Measurements from ENCODE around the gene SF3B2.
A peak's percentile ranks its signal among the peaks of the same experiment; 100 is the strongest.
"Not testable (repeated sequence)": the region's sequence is repeated elsewhere in the genome, so short reads cannot be mapped to it uniquely, and the experiment has no call there.

SF3B2 gene

GRCh38 chr11:66010036-66010435 lies 42.1 kb upstream of the SF3B2 start:
- H3K36me3 ChIP-seq (ENCODE audit: control insufficient read depth in 1 of 2, insufficient read depth in 2 of 2, low read length in 2 of 2); H3K4me3 ChIP-seq (ENCODE audit: low read depth in 1 of 2, low read length in 2 of 2); H3K9ac ChIP-seq (ENCODE audit: low read depth in 1 of 2, low read length in 2 of 2); H3K9me3 ChIP-seq (ENCODE audit: control insufficient read depth in 1 of 2, low read length in 2 of 2); H3K4me1 ChIP-seq (ENCODE audit: control insufficient read depth in 1 of 2, insufficient read depth in 2 of 2, low read length in 2 of 2); H3K27ac ChIP-seq (ENCODE audit: low read depth, low read length): not testable (repeated sequence)
- peaks cover 28 to 33% of the 10 kb centered on the region in 2 donors for H3K27me3 ChIP-seq (ENCODE audit: control insufficient read depth in 1 of 2, insufficient read depth in 2 of 2, low read length in 2 of 2)

- Histone ChIP-seq H3K36me3 (ENCODE audit: control insufficient read depth in 1 of 2, insufficient read depth in 2 of 2, low read length in 2 of 2) (no peaks in the 10 kb centered on the region), H3K4me3 (ENCODE audit: low read depth in 1 of 2, low read length in 2 of 2) (no peak overlapping the region), H3K9me3 (ENCODE audit: control insufficient read depth in 1 of 2, low read length in 2 of 2) (no peaks in the 10 kb centered on the region), H3K27ac (ENCODE audit: low read depth, low read length) (no peak overlapping the region), H3K4me1 (ENCODE audit: control insufficient read depth in 1 of 2, insufficient read depth in 2 of 2, low read length in 2 of 2) (no peaks in the 10 kb centered on the region), H3K9ac (ENCODE audit: low read depth in 1 of 2, low read length in 2 of 2) (no peak overlapping the region), H3K27me3 (ENCODE audit: control insufficient read depth in 1 of 2, insufficient read depth in 2 of 2, low read length in 2 of 2) (peaks cover 28 to 33% of the 10 kb centered on the region in 2 donors)
Observed at GRCh38 chr11:66011239-66011784, 40.9 kb upstream of the SF3B2 start.

GRCh38 chr11:66011785-66012303 lies 40.3 kb upstream of the SF3B2 start, which contains the start of gene CST6:
Gene CST6, plus strand, starts transcription at chr11:66012008. Its CDS starts 37 bp downstream, at chr11:66012045.
- no peaks in the 10 kb centered on the region for H3K4me1 ChIP-seq (ENCODE audit: control insufficient read depth in 1 of 2, insufficient read depth in 2 of 2, low read length in 2 of 2)
- no peaks in the 10 kb centered on the region for H3K9me3 ChIP-seq (ENCODE audit: control insufficient read depth in 1 of 2, low read length in 2 of 2)
- no peak within 1 kb of the TSS for H3K27ac ChIP-seq (ENCODE audit: low read depth, low read length)
- H3K36me3 ChIP-seq (ENCODE audit: control insufficient read depth in 1 of 2, insufficient read depth in 2 of 2, low read length in 2 of 2), result no peaks in the 10 kb centered on the region
- no peak within 1 kb of the TSS for H3K9ac ChIP-seq (ENCODE audit: low read depth in 1 of 2, low read length in 2 of 2)
- H3K4me3 ChIP-seq (ENCODE audit: low read depth in 1 of 2, low read length in 2 of 2), result no peak within 1 kb of the TSS
- peaks cover 28 to 33% of the 10 kb centered on the region in 2 donors for H3K27me3 ChIP-seq (ENCODE audit: control insufficient read depth in 1 of 2, insufficient read depth in 2 of 2, low read length in 2 of 2)

- H3K9me3 ChIP-seq (ENCODE audit: control insufficient read depth in 1 of 2, low read length in 2 of 2), result no peaks in the 10 kb centered on the region
- H3K27me3 ChIP-seq (ENCODE audit: control insufficient read depth in 1 of 2, insufficient read depth in 2 of 2, low read length in 2 of 2), result peaks cover 28 to 33% of the 10 kb centered on the region in 2 donors
- no peak overlapping the region for H3K27ac ChIP-seq (ENCODE audit: low read depth, low read length)
- H3K4me3 ChIP-seq (ENCODE audit: low read depth in 1 of 2, low read length in 2 of 2), result no peak overlapping the region
- no peaks in the 10 kb centered on the region for H3K4me1 ChIP-seq (ENCODE audit: control insufficient read depth in 1 of 2, insufficient read depth in 2 of 2, low read length in 2 of 2)
- no peak overlapping the region for H3K9ac ChIP-seq (ENCODE audit: low read depth in 1 of 2, low read length in 2 of 2)
- H3K36me3 ChIP-seq (ENCODE audit: control insufficient read depth in 1 of 2, insufficient read depth in 2 of 2, low read length in 2 of 2), result no peaks in the 10 kb centered on the region
Observed at GRCh38 chr11:66012371-66012945, 39.7 kb upstream of the SF3B2 start.

GRCh38 chr11:66012946-66013761 lies 39.0 kb upstream of the SF3B2 start:
- H3K4me3 ChIP-seq (ENCODE audit: low read depth in 1 of 2, low read length in 2 of 2), result no peak overlapping the region
- H3K27ac ChIP-seq (ENCODE audit: low read depth, low read length), result no peak overlapping the region
- no peaks in the 10 kb centered on the region for H3K4me1 ChIP-seq (ENCODE audit: control insufficient read depth in 1 of 2, insufficient read depth in 2 of 2, low read length in 2 of 2)
- no peak overlapping the region for H3K9ac ChIP-seq (ENCODE audit: low read depth in 1 of 2, low read length in 2 of 2)
- peaks cover 28 to 33% of the 10 kb centered on the region in 2 donors for H3K27me3 ChIP-seq (ENCODE audit: control insufficient read depth in 1 of 2, insufficient read depth in 2 of 2, low read length in 2 of 2)
- H3K36me3 ChIP-seq (ENCODE audit: control insufficient read depth in 1 of 2, insufficient read depth in 2 of 2, low read length in 2 of 2), result no peaks in the 10 kb centered on the region
- no peaks in the 10 kb centered on the region for H3K9me3 ChIP-seq (ENCODE audit: control insufficient read depth in 1 of 2, low read length in 2 of 2)

GRCh38 chr11:66013762-66014100 lies 38.4 kb upstream of the SF3B2 start:
- H3K27me3 ChIP-seq (ENCODE audit: control insufficient read depth in 1 of 2, insufficient read depth in 2 of 2, low read length in 2 of 2), result peaks cover 28 to 33% of the 10 kb centered on the region in 2 donors
- H3K27ac ChIP-seq (ENCODE audit: low read depth, low read length), result no peak overlapping the region
- no peak overlapping the region for H3K4me3 ChIP-seq (ENCODE audit: low read depth in 1 of 2, low read length in 2 of 2)
- H3K4me1 ChIP-seq (ENCODE audit: control insufficient read depth in 1 of 2, insufficient read depth in 2 of 2, low read length in 2 of 2), result no peaks in the 10 kb centered on the region
- H3K9me3 ChIP-seq (ENCODE audit: control insufficient read depth in 1 of 2, low read length in 2 of 2), result no peaks in the 10 kb centered on the region
- H3K9ac ChIP-seq (ENCODE audit: low read depth in 1 of 2, low read length in 2 of 2), result no peak overlapping the region
- no peaks in the 10 kb centered on the region for H3K36me3 ChIP-seq (ENCODE audit: control insufficient read depth in 1 of 2, insufficient read depth in 2 of 2, low read length in 2 of 2)

- no peak overlapping the region for H3K27ac ChIP-seq (ENCODE audit: low read depth, low read length)
Observed at GRCh38 chr11:66014804-66015453, 37.2 kb upstream of the SF3B2 start.

GRCh38 chr11:66015454-66015881 lies 36.7 kb upstream of the SF3B2 start:
- no peak overlapping the region for H3K27ac ChIP-seq (ENCODE audit: low read depth, low read length)

More at GRCh38 chr11:66014804-66015453, 37.2 kb upstream of the SF3B2 start:
- no peaks in the 10 kb centered on the region for H3K36me3 ChIP-seq (ENCODE audit: control insufficient read depth in 1 of 2, insufficient read depth in 2 of 2, low read length in 2 of 2)
- H3K4me3 ChIP-seq (ENCODE audit: low read depth in 1 of 2, low read length in 2 of 2), result no peak overlapping the region
- H3K4me1 ChIP-seq (ENCODE audit: control insufficient read depth in 1 of 2, insufficient read depth in 2 of 2, low read length in 2 of 2), result no peaks in the 10 kb centered on the region
- no peaks in the 10 kb centered on the region for H3K9me3 ChIP-seq (ENCODE audit: control insufficient read depth in 1 of 2, low read length in 2 of 2)
- H3K9ac ChIP-seq (ENCODE audit: low read depth in 1 of 2, low read length in 2 of 2), result no peak overlapping the region
- H3K27me3 ChIP-seq (ENCODE audit: control insufficient read depth in 1 of 2, insufficient read depth in 2 of 2, low read length in 2 of 2), result peaks cover 28 to 33% of the 10 kb centered on the region in 2 donors

GRCh38 chr11:66015936-66016792 lies 36.0 kb upstream of the SF3B2 start:
- no peak overlapping the region for H3K4me3 ChIP-seq (ENCODE audit: low read depth in 1 of 2, low read length in 2 of 2)
- H3K27ac ChIP-seq (ENCODE audit: low read depth, low read length), result peak overlapping the region; percentile 10
- H3K9me3 ChIP-seq (ENCODE audit: control insufficient read depth in 1 of 2, low read length in 2 of 2), result no peaks in the 10 kb centered on the region
- no peaks in the 10 kb centered on the region for H3K4me1 ChIP-seq (ENCODE audit: control insufficient read depth in 1 of 2, insufficient read depth in 2 of 2, low read length in 2 of 2)
- peaks cover 26% of the 10 kb centered on the region in 2 donors for H3K27me3 ChIP-seq (ENCODE audit: control insufficient read depth in 1 of 2, insufficient read depth in 2 of 2, low read length in 2 of 2)
- no peaks in the 10 kb centered on the region for H3K36me3 ChIP-seq (ENCODE audit: control insufficient read depth in 1 of 2, insufficient read depth in 2 of 2, low read length in 2 of 2)
- H3K9ac ChIP-seq (ENCODE audit: low read depth in 1 of 2, low read length in 2 of 2), result no peak overlapping the region

More at GRCh38 chr11:66015454-66015881, 36.7 kb upstream of the SF3B2 start:
- Histone ChIP-seq H3K27me3 (ENCODE audit: control insufficient read depth in 1 of 2, insufficient read depth in 2 of 2, low read length in 2 of 2) (peaks cover 28 to 29% of the 10 kb centered on the region in 2 donors), H3K4me1 (ENCODE audit: control insufficient read depth in 1 of 2, insufficient read depth in 2 of 2, low read length in 2 of 2) (no peaks in the 10 kb centered on the region), H3K4me3 (ENCODE audit: low read depth in 1 of 2, low read length in 2 of 2) (no peak overlapping the region), H3K9me3 (ENCODE audit: control insufficient read depth in 1 of 2, low read length in 2 of 2) (no peaks in the 10 kb centered on the region), H3K36me3 (ENCODE audit: control insufficient read depth in 1 of 2, insufficient read depth in 2 of 2, low read length in 2 of 2) (no peaks in the 10 kb centered on the region), H3K9ac (ENCODE audit: low read depth in 1 of 2, low read length in 2 of 2) (no peak overlapping the region)
